Urinary bladder (tissue), 4 donors: Measurements from ENCODE around the gene SUGCT. TPM values are rescaled to one million over a fixed set of nuclear protein-coding genes. Genes with fewer than 3 reads are reported as not detected.

Experiments
- DNase-seq: peaks from one replicate; pipeline ENCODE4 v3.0.0-alpha.2; 2015; ENCODE audit errors: extremely low spot score
- H3K27ac ChIP-seq: one replicate; pipeline ENCODE4 v1.5.1; 2013; ENCODE audit warnings: low read depth, mild to moderate bottlenecking, moderate library complexity
- H3K36me3 ChIP-seq: one replicate; pipeline ENCODE4 v1.6.1; 2013; ENCODE audit warnings: mild to moderate bottlenecking, moderate library complexity; ENCODE audit not compliant: insufficient read depth
- H3K4me1 ChIP-seq: one replicate; pipeline ENCODE4 v1.6.1; 2013; ENCODE audit warnings: mild to moderate bottlenecking, moderate library complexity; ENCODE audit not compliant: insufficient read depth
- H3K4me3 ChIP-seq: one replicate; pipeline ENCODE4 v1.5.1; 2013; ENCODE audit warnings: low read depth, low read length
- whole genome bisulfite sequencing: extraction: QIAGEN DNeasy Blood & Tissue Kit; methylation state at CpG from one replicate; pipeline ENCODE4 v1.1.7; 2013; 5-methylcytosine and 5-hydroxymethylcytosine counted together
- polyA plus RNA-seq: library from polyadenylated mRNA; stranded (reverse); fragments of 200-250 nt; gene quantifications from one replicate; pipeline ENCODE4 v1.2.3, GENCODE V29; 2013
- total RNA-seq: library from RNA; depleted of rRNA; stranded (reverse); fragments of >200 nt; gene quantifications from one replicate; pipeline ENCODE4 v1.2.3, GENCODE V29; 2014
- donor health status: healthy with polysubstance abuse.
- donor health status: healthy.

The SUGCT gene
- total and polyA plus RNA-seq, 2 donors = 3.3 to 8.3 TPM

DNA sequence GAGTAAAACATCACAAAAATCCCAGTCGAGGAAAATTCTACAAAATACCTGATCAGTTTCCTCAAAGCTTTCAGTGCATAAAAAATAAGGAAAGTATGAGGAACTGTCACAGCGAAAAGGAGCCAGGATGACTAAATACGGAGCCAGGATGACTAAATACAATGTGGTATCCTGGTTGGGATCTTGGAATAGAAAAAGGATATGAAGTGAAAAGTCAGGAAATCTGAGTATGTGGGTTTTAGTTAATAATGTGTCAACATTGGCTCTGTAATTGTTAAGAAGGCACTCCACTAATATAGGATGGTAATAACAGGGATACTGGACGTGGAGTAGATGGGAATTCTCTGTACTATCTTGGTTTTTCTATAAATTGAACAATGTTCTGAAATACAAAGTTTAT lies 175.5 kb downstream of the SUGCT start:
- no peak for DNase-seq

DNA sequence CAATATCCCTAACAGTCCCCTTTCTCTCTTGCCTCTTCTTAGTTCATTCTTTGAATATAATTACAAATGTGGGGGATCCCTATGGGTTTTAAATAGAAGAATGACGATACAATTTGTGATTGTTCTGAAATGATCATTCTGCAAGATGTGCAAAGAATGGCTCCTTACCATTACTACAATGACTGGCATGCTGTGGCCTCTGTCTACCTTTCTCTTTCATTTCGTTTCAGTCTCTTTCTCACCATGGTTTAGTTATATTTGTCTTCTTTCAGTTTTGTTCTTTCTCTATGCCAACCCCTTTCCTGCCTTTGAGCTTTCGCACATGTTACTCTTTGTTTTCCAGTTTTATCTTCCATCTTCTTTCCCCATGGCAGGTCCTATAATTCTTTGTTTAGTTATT lies 176.5 kb downstream of the SUGCT start:
- 68% methylated on average over 3 of the region's 3 CpGs for WGBS
- H3K27ac ChIP-seq = no peak overlapping the region
- H3K4me1 ChIP-seq = no peaks in the 10 kb centered on the region
- H3K36me3 ChIP-seq = no peaks in the 10 kb centered on the region
- no peak overlapping the region for H3K4me3 ChIP-seq
- DNase-seq = no peak

More for the DNA sequence above, 175.5 kb downstream of the SUGCT start:
- Histone ChIP-seq H3K4me3 (no peak overlapping the region), H3K4me1 (no peaks in the 10 kb centered on the region), H3K27ac (no peak overlapping the region), H3K36me3 (no peaks in the 10 kb centered on the region)
- 79% methylated on average over 4 of the region's 4 CpGs for WGBS

DNA sequence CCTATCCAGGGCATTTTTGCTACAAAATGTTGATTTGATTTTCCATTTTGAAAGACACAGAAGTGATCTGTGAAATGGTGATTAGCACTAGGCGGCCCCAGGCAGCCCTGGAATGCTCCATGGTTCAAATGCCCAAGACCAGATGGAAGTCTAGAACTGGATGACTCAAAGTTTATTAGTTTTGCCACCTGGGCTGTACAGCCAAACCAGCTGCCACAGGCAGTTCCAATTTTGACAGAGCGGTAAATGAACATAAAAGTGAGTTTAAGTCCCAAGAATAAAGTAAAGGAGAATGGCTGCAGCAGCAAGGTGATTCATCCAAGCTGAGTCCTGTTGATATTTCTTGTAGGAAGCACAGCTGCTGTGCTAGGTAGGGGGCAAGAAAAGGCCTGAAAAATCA lies 180.5 kb downstream of the SUGCT start:
- Histone ChIP-seq H3K4me3 (no peak overlapping the region), H3K36me3 (no peaks in the 10 kb centered on the region)
- 94% methylated on average over 2 of the region's 2 CpGs for WGBS

DNA sequence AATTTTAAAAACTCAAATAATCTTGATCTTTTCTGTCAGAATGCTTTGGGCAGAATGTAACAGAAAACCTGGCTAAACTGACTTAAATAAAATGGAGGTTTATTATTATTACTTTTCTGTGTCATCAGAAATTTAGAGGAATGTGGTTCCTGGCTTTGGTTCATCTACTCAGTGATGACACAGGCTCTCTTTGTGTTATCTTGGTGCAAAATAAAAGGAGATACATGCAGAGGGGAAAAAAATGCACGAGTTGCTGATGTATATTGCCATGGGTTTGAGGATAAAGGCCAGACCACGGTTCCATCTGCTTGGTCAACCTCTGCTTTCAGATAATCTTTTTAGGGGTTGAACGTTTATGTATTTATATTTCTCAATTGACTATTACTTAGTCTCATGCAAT lies 181.4 kb downstream of the SUGCT start:
- no peak overlapping the region for H3K27ac ChIP-seq
- no peak for DNase-seq
- no peaks in the 10 kb centered on the region for H3K36me3 ChIP-seq
- no peaks in the 10 kb centered on the region for H3K4me1 ChIP-seq
- 69% methylated on average over 3 of the region's 3 CpGs for WGBS
- no peak overlapping the region for H3K4me3 ChIP-seq

More for the DNA sequence above, 180.5 kb downstream of the SUGCT start:
- DNase-seq = no peak
- Histone ChIP-seq H3K27ac (no peak overlapping the region), H3K4me1 (no peaks in the 10 kb centered on the region)

GRCh38 chr7:40324914-40325313 lies 190.1 kb downstream of the SUGCT start:
- no peak overlapping the region for H3K4me3 ChIP-seq
- DNase-seq = no peak
- H3K36me3 ChIP-seq = no peaks in the 10 kb centered on the region
- no peak overlapping the region for H3K27ac ChIP-seq
- H3K4me1 ChIP-seq = no peaks in the 10 kb centered on the region

- no peak overlapping the region for H3K27ac ChIP-seq
- WGBS = 94% methylated on average over 2 of the region's 2 CpGs
- H3K4me3 ChIP-seq = no peak overlapping the region
- no peaks in the 10 kb centered on the region for H3K4me1 ChIP-seq
- no peaks in the 10 kb centered on the region for H3K36me3 ChIP-seq
- DNase-seq = no peak
These were observed 192.3 kb downstream of the SUGCT start for GRCh38 chr7:40327113-40327512.

- H3K36me3 ChIP-seq = no peaks in the 10 kb centered on the region
- no peak overlapping the region for H3K27ac ChIP-seq
- no peaks in the 10 kb centered on the region for H3K4me1 ChIP-seq
- H3K4me3 ChIP-seq = no peak overlapping the region
- DNase-seq = no peak
These were observed 193.1 kb downstream of the SUGCT start for GRCh38 chr7:40327873-40328272.

GRCh38 chr7:40329601-40330153 lies 194.9 kb downstream of the SUGCT start:
- Histone ChIP-seq H3K4me1 (no peaks in the 10 kb centered on the region), H3K4me3 (no peak overlapping the region), H3K27ac (no peak overlapping the region), H3K36me3 (no peaks in the 10 kb centered on the region)
- DNase-seq = peak; percentile 59
- WGBS = 59% methylated on average over 1 of the region's 1 CpG

GRCh38 chr7:40330408-40330807 lies 195.6 kb downstream of the SUGCT start:
- 86% methylated on average over 5 of the region's 5 CpGs for WGBS
- no peak overlapping the region for H3K27ac ChIP-seq
- no peaks in the 10 kb centered on the region for H3K36me3 ChIP-seq
- H3K4me3 ChIP-seq = no peak overlapping the region
- no peaks in the 10 kb centered on the region for H3K4me1 ChIP-seq
- no peak for DNase-seq

GRCh38 chr7:40331915-40332314 lies 197.1 kb downstream of the SUGCT start:
- no peak overlapping the region for H3K4me3 ChIP-seq
- WGBS = 48% methylated on average over 1 of the region's 1 CpG
- H3K36me3 ChIP-seq = no peaks in the 10 kb centered on the region
- no peak for DNase-seq
- no peaks in the 10 kb centered on the region for H3K4me1 ChIP-seq
- no peak overlapping the region for H3K27ac ChIP-seq

- no peak overlapping the region for H3K27ac ChIP-seq
- DNase-seq = no peak
- H3K36me3 ChIP-seq = no peaks in the 10 kb centered on the region
- no peak overlapping the region for H3K4me3 ChIP-seq
- no peaks in the 10 kb centered on the region for H3K4me1 ChIP-seq
These were observed 197.7 kb downstream of the SUGCT start for GRCh38 chr7:40332516-40332915.

DNA sequence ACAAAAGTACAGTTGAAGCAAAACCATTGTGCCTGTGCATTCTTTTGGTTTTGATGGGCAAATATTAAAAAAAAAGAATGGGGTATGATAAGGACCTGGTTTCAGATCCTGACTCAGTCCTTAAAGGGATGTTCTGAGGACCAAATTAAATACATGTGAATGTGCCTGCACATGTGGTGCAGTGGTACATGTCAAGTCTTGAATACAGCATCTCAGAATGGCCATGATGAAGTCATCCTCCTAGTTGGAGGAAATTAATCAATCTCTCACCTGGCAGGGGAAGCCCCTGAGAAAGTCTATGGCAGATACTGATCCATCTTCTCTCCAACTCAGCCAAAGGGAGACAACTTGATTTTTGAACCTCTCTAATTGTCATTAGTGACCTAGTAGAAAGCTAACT lies 207.0 kb downstream of the SUGCT start:
- no peaks in the 10 kb centered on the region for H3K36me3 ChIP-seq
- H3K4me1 ChIP-seq = no peaks in the 10 kb centered on the region
- H3K27ac ChIP-seq = no peak overlapping the region
- DNase-seq = no peak
- no peak overlapping the region for H3K4me3 ChIP-seq

DNA sequence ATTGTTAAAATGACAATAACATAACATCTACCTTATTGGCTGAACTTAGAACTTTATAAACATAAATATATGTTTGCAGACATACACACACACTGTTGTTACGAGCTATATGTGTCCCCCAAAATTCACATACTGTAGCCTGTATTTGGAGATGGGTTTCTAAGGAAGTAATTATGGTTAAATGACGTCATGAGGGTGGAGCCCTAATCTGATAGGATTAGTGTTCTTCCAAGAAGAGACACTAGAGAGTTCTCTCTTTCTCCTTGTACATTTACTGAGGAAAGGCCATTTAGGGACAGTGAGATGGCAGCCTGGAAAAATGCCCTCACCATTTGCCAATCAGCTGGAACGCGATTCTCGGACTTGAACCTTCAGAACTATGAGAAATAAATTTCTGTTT lies 211.7 kb downstream of the SUGCT start:
- WGBS = 89% methylated on average over 5 of the region's 5 CpGs

DNA sequence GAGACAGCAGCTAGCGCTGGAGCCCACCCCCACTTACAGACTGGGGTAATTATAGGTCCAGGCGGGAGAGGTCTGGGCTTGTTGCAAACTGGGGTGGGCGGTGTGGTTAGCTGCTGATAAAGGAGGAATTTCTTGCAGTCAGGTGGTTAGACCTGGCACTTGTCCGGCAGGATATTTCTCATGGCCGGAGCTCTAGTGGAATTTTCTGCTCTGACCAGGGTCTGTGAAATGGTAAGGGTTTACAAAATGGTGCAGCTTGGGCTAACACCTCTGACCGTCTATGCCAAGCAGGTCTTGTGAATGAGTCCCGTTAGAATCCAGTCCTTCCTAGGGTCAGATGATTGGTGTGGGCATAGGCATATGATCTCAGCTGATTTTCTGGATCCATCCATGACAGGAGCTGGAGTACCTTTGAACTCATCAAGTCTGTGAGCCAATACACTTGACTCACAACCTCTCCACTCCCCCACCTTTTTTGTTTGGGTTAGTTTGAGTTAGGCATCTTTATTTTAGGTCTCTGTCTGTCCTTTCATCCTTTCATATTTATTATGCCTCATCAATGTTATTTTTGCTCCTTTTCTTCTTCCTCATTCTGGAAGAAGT lies 213.4 kb downstream of the SUGCT start:
- H3K36me3 ChIP-seq = no peaks in the 10 kb centered on the region
- no peak overlapping the region for H3K27ac ChIP-seq
- no peaks in the 10 kb centered on the region for H3K4me1 ChIP-seq
- DNase-seq = no peak
- H3K4me3 ChIP-seq = no peak overlapping the region
- 87% methylated on average over 7 of the region's 7 CpGs for WGBS

More for the DNA sequence above, 211.7 kb downstream of the SUGCT start:
- DNase-seq = no peak
- no peak overlapping the region for H3K4me3 ChIP-seq
- H3K27ac ChIP-seq = no peak overlapping the region
- H3K36me3 ChIP-seq = no peaks in the 10 kb centered on the region
- no peaks in the 10 kb centered on the region for H3K4me1 ChIP-seq

GRCh38 chr7:40350100-40350499 lies 215.3 kb downstream of the SUGCT start:
- no peaks in the 10 kb centered on the region for H3K36me3 ChIP-seq
- WGBS = 95% methylated on average over 4 of the region's 4 CpGs
- H3K4me3 ChIP-seq = no peak overlapping the region
- H3K27ac ChIP-seq = no peak overlapping the region
- H3K4me1 ChIP-seq = no peaks in the 10 kb centered on the region
- DNase-seq = no peak
